Measurements from ENCODE around the gene FLACC1.

- no peak for TF ChIP-seq CTCF (conservative IDR thresholded peaks at IDR 0.05; ENCODE audit: low read depth in 2 of 2)
- no peak for TF ChIP-seq EZH2phosphoT487 (IDR thresholded peaks at IDR 0.05; ENCODE audit: unreplicated experiment)
- TF ChIP-seq POLR2AphosphoS5 (IDR thresholded peaks at IDR 0.05; ENCODE audit: low read depth), result no peak
- TF ChIP-seq JUNB (IDR thresholded peaks at IDR 0.05; ENCODE audit: unreplicated experiment), result no peak
Measured at GRCh38 chr2:201285499-201285898, 71.6 kb downstream of the FLACC1 start.
